Measurements from ENCODE around the gene HPGD.

- TF ChIP-seq CTCF (IDR thresholded peaks at IDR 0.05) (no peak), ZFX (IDR thresholded peaks at IDR 0.05; ENCODE audit: borderline replicate concordance) (no peak)
Measured at GRCh38 chr4:174494726-174495125, 27.6 kb downstream of the HPGD start.
